Epithelial cell of esophagus (primary cell): ENCODE measurements around the gene LTBP1.
"Not testable (repeated sequence)": the region's sequence is repeated elsewhere in the genome, so short reads cannot be mapped to it uniquely, and the experiment has no call there.

ENCODE experiments used
- DNase-seq: peaks from one replicate; pipeline ENCODE4 v3.0.0; 2010; ENCODE audit warnings: low read depth
- H3K4me3 ChIP-seq: 2 replicates; pipeline ENCODE4 v1.5.1; 2011; ENCODE audit warnings: mild to moderate bottlenecking, low read length, control low read depth
- TF ChIP-seq, protein P1 (sequence below): IDR thresholded peaks from 2 replicates; pipeline ENCODE4 v1.5.1; 2011; ENCODE audit warnings: low read depth, mild to moderate bottlenecking, low read length, control low read depth, inconsistent platforms; ENCODE audit not compliant: insufficient read depth; ENCODE audit errors: missing control alignments

Gene LTBP1

DNA sequence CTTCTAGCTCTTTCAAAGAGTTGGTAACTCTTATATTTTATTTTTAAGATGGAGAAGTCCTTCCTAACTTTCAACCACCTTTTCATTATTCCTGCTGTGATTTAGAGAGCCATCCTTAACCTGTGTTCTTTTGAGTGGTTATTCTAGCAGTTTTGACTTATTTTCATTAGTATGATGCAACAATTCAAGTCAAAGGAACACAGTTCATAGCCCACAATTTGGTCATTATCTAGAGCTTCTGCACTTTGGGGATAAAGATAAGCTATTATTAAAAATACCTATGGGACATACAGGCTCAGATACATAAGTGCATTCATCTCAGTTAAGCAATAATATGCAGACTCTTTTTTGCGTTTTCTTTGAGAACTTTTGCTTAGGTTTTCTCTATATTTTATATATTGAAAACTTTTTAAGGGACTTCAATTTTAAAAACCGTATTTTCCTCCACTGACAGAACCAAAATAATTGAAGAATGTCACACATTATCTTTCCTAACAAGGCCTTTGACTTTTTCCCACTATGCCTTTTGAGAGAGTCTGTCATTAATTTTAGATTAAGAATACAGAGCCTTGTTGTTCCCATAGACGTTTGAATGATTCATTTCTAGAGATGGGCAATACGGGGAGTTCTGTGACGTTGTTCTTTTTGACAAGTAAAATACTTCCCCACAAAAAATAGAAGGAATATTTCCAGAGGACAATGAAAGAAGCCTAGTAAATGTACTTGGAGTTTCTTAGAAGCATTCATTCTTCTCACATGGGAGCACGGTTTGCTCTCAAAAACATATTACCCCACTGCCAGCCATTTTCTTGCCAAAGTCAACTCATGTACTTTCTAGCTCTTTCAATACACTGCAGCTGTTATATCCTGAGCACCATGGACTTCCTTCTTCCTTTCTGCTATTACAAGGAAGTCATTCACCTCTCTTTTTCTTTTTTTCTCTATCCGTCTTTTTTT lies 486.8 kb downstream of the LTBP1 start:
- no peak overlapping the region for H3K4me3 ChIP-seq
- DNase-seq = no peak
- TF ChIP-seq, protein P1, sequence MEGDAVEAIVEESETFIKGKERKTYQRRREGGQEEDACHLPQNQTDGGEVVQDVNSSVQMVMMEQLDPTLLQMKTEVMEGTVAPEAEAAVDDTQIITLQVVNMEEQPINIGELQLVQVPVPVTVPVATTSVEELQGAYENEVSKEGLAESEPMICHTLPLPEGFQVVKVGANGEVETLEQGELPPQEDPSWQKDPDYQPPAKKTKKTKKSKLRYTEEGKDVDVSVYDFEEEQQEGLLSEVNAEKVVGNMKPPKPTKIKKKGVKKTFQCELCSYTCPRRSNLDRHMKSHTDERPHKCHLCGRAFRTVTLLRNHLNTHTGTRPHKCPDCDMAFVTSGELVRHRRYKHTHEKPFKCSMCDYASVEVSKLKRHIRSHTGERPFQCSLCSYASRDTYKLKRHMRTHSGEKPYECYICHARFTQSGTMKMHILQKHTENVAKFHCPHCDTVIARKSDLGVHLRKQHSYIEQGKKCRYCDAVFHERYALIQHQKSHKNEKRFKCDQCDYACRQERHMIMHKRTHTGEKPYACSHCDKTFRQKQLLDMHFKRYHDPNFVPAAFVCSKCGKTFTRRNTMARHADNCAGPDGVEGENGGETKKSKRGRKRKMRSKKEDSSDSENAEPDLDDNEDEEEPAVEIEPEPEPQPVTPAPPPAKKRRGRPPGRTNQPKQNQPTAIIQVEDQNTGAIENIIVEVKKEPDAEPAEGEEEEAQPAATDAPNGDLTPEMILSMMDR = no peak

DNA sequence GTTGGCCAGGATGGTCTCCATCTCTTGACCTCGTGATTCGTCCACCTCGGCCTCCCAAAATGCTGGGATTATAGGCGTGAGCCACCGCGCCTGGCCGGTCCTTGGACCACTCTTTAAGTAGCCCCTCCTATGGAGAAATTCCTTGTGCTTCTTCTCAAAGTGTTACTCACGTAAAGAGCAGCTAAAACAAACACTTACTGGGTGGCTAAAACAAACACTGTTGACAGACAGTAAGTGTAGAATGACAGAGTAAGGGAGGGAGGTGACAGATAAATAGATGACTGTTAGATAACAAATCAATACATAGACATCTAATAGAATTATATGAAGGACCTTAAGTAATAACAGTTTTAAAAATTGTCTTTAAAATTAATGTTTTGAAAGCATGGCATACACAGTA lies 488.8 kb downstream of the LTBP1 start:
- no peak overlapping the region for H3K4me3 ChIP-seq
- no peak for DNase-seq
- TF ChIP-seq, protein P1 = no peak

DNA sequence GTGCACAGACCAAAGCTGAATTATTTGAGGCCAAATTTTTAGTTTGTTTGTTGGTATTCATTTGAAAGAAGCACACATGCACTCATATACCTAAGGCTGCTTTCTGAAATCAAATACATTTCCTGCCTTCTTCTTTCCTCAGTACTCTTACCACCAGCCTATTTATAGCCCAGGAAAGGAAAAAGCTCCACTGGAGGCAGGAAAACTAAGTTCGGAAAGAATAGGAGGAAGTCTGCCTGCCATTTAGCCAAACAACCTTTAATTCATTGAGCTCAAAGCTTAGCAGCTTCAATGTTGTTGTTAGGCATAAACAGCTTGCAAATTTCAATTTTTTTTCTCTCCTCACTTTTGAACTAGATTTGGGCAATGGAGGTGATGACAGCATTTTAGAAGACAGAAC lies 489.3 kb downstream of the LTBP1 start:
- H3K4me3 ChIP-seq = no peak overlapping the region
- no peak for DNase-seq
- TF ChIP-seq, protein P1 = no peak

DNA sequence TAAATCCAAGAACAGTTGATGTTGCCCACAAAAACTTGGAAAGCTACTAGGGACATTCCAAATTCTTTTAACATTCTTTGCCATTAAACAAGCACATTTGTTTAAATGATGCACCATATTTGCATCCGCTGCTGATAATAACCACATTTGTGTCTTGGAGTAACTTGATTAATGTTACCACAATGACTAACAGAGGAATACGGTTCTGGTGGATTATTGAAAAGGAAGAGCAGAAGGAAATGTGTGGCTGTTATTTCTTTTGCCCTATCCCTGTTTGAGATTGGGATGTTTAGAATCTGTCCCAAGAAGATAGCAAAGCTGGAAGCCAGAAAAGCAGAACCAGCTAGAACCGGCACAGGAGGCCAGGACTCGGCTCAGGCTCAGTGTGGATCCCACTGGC lies 490.5 kb downstream of the LTBP1 start:
- no peak for DNase-seq
- H3K4me3 ChIP-seq = no peak overlapping the region
- TF ChIP-seq, protein P1 = no peak

DNA sequence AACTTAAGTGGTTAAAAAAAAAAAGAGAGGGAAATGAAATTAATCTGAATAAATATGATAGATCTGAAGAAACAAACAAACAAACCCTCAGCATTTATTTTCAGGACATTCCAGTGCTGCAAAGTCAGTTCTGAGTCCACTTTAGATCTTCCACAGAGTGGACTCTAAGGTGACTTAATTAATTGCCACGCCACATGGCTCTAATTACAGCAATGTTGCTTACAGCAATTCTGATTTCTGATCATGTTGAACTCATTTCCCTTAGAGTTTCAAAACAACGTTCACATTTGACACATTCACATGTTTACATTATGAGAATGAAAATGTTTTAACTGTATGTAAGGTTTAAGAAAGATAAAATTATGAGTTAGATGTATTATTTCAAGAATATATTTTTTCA lies 491.1 kb downstream of the LTBP1 start:
- no peak for DNase-seq
- H3K4me3 ChIP-seq = no peak overlapping the region
- TF ChIP-seq, protein P1 = no peak

DNA sequence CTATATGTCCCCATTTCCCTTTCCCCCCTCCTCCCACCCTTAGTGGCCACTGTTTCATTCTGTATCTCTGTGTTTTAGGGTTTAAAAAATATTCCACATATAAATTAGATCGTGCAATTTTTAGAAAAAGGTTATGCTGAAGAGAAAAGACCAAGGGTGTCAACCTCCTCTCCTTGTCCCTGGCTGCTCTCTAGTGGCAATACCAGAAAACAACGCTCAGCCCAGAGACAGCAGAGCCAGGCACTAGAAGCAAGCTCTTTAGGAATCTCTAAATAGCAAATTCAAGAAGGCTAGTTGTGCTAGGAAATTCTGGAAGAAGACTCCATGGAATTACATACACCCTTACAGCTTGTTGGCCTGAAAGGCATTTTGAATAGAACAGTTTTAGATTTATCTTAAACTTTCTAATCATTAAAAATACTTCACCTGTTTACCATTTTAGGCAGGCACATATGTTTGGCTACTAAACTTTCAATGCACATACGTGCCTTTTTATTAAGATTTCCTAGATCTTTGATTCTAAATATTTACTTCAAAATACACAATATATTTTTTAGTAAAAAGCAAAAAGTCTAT lies 494.6 kb downstream of the LTBP1 start:
- H3K4me3 ChIP-seq = no peak overlapping the region
- TF ChIP-seq, protein P1 = peak; percentile 83
- peak; percentile 64 for DNase-seq

DNA sequence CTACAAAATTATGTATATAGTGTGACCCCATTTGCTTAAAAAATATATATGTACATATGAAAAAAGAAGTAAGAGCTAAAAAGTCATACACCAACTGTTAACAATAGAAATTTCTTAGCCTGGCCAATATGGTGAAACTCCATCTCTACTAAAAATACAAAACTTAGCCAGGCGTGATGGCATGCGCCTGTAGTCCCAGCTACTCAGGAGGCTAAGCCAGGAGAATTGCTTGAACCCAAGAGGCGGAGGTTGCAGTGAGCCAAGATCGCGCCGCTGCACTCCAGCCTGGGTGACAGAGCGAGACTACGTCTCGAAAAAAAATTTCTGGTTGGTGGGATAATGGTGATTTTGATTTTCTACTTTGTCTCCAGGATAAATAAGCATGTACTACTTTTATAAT lies 495.3 kb downstream of the LTBP1 start:
- H3K4me3 ChIP-seq, DNase-seq: not testable (repeated sequence)
